ENCODE results near the gene CCT7.

CCT7 gene

GRCh38 chr2:73283545-73284295 lies 49.6 kb downstream of the CCT7 start:
- TF ChIP-seq, protein P1, sequence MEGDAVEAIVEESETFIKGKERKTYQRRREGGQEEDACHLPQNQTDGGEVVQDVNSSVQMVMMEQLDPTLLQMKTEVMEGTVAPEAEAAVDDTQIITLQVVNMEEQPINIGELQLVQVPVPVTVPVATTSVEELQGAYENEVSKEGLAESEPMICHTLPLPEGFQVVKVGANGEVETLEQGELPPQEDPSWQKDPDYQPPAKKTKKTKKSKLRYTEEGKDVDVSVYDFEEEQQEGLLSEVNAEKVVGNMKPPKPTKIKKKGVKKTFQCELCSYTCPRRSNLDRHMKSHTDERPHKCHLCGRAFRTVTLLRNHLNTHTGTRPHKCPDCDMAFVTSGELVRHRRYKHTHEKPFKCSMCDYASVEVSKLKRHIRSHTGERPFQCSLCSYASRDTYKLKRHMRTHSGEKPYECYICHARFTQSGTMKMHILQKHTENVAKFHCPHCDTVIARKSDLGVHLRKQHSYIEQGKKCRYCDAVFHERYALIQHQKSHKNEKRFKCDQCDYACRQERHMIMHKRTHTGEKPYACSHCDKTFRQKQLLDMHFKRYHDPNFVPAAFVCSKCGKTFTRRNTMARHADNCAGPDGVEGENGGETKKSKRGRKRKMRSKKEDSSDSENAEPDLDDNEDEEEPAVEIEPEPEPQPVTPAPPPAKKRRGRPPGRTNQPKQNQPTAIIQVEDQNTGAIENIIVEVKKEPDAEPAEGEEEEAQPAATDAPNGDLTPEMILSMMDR (IDR thresholded peaks at IDR 0.05; ENCODE audit: low read length, missing control alignments), result no peak
- no peak for DNase-seq (ENCODE audit: low read depth)
- H3K4me3 ChIP-seq (replicated peaks; ENCODE audit: low read depth, low read length), result peak overlapping the region; percentile 65

DNA sequence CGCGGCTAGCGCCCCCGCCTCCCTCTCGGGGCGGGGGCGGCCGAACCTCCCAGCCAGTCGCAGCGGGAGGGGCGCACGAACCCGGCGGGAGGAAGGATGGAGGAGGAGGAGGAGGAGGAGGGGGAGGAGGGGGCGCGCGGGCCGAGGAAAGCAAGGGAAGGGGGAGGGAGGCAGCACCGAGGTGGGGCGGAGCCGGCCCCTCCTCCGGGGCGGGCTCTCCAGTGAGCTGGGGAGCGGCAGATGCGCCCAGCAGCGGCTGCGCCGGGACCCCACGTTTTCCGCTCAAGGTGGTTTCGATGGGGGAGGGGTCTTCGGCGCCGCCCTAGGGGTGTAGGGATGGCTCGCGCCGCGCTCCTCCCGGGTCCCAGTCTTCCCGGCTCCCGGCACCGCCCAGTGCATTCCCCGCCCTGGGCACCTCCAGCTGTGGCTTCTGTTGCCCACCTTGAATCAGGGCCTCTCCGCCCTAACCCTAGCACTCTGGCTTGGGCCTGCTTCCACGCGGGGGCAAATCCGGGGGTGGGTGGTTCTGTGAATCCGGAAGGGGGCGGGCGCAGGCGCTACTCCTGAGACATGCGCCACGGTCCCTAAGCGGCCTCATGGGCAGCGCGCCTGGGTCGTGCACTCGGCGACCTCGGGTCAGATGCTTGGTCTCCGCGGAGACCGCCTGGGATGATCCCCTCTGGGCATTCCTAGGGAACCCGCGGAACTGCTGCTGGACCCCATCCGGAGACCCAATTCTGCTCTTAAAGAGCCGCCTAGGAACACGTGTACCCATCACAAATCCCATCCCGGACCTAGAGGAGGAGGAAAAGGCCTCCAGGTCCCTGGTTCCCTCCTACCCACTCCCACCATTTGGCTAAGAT lies 50.4 kb downstream of the CCT7 start, which contains the start of gene FBXO41:
TSS of gene FBXO41 (minus strand) at position 183 of the 863 bp plus-strand sequence. CDS start 14,848 bp downstream, outside the sequence.
- no peak for DNase-seq (ENCODE audit: low read depth)
- TF ChIP-seq, protein P1 (IDR thresholded peaks at IDR 0.05; ENCODE audit: low read length, missing control alignments), result no peak
- H3K4me3 ChIP-seq (replicated peaks; ENCODE audit: low read depth, low read length), result peak within 1 kb of the TSS; percentile 65

- H3K4me3 ChIP-seq (replicated peaks; ENCODE audit: low read depth, low read length), result no peak overlapping the region
These were observed 51.1 kb downstream of the CCT7 start for GRCh38 chr2:73285159-73285739.

GRCh38 chr2:73286134-73286655 lies 52.1 kb downstream of the CCT7 start:
- no peak for DNase-seq (ENCODE audit: low read depth)
- TF ChIP-seq, protein P1 (IDR thresholded peaks at IDR 0.05; ENCODE audit: low read length, missing control alignments), result no peak
- no peak overlapping the region for H3K4me3 ChIP-seq (replicated peaks; ENCODE audit: low read depth, low read length)

More at GRCh38 chr2:73285159-73285739, 51.1 kb downstream of the CCT7 start:
- TF ChIP-seq, protein P1 (IDR thresholded peaks at IDR 0.05; ENCODE audit: low read length, missing control alignments), result no peak
- DNase-seq (ENCODE audit: low read depth), result no peak

DNA sequence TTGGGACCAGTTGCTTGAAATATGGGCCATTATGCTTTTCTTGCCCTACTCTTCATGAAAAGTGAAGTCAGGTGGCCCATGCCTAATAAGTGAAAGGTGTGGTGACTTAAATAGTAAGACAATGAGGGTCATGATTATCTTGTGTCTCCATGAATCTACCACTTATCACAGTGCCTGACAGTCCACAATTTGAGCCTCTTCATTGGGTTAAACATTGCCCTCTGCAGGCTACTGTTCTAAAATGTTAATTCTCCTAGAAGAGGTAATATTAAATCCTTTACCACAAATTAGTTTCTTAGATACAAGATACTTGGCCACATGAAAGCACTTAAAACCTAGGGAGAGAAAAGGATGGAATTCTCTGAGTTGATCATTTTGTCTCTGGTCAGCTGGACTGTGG lies 55.2 kb downstream of the CCT7 start:
- TF ChIP-seq, protein P1 (IDR thresholded peaks at IDR 0.05; ENCODE audit: low read length, missing control alignments), result no peak
- no peak for DNase-seq (ENCODE audit: low read depth)
- no peak overlapping the region for H3K4me3 ChIP-seq (replicated peaks; ENCODE audit: low read depth, low read length)

GRCh38 chr2:73290049-73290839 lies 56.1 kb downstream of the CCT7 start:
- no peak overlapping the region for H3K4me3 ChIP-seq (replicated peaks; ENCODE audit: low read depth, low read length)
- DNase-seq (ENCODE audit: low read depth), result peak; percentile 51
- TF ChIP-seq, protein P1 (IDR thresholded peaks at IDR 0.05; ENCODE audit: low read length, missing control alignments), result peak; percentile 86
